Lower lobe of right lung (tissue), 2 donors: Measurements from ENCODE around the gene RRP12. TPM values are rescaled to one million over a fixed set of nuclear protein-coding genes. Genes with fewer than 3 reads are reported as not detected.

ENCODE experiments used
- ATAC-seq, 2 donors: fragments of 200-7000 bp; cut with Tn5 transposase; one replicate each; pipeline ENCODE4 v1.9.1; 2020 to 2022; ENCODE audit warnings: mild to moderate bottlenecking in 2 of 2, moderate library complexity in 2 of 2
- DNase-seq: peaks from one replicate; pipeline ENCODE4 v3.0.0-alpha.2; 2020
- H3K27ac ChIP-seq: fragments of 200-600 bp; one replicate; pipeline ENCODE4 v1.8.0; 2022
- H3K27me3 ChIP-seq: fragments of 200-600 bp; one replicate; pipeline ENCODE4 v1.8.0; 2022; ENCODE audit warnings: low read depth
- H3K36me3 ChIP-seq: fragments of 200-600 bp; one replicate; pipeline ENCODE4 v1.8.0; 2022; ENCODE audit warnings: mild to moderate bottlenecking
- H3K4me1 ChIP-seq: fragments of 200-600 bp; one replicate; pipeline ENCODE4 v1.8.0; 2022
- H3K4me3 ChIP-seq: fragments of 200-600 bp; one replicate; pipeline ENCODE4 v1.8.0; 2022; ENCODE audit warnings: mild to moderate bottlenecking
- H3K9me3 ChIP-seq: fragments of 200-600 bp; one replicate; pipeline ENCODE4 v1.8.0; 2022
- CTCF ChIP-seq: fragments of 200-600 bp; IDR thresholded peaks from one replicate; pipeline ENCODE4 v1.8.0; 2022; ENCODE audit warnings: antibody characterized with exemption, mild to moderate bottlenecking
- intact Hi-C: fragments of 100-400 bp; cut with DNase I; formaldehyde crosslinking; loops from one replicate; pipeline ENCODE4 v1.11.0; 2022
- total RNA-seq: library from RNA; stranded (reverse); fragmentation: NEBNext Ultra II Directional; extraction: Animal tissue kit (Norgen Biotek cat#: 25700); gene quantifications from one replicate; pipeline ENCODE4 v1.2.1, GENCODE V29; 2021
- donor health status: DM: no; HTN: yes; CAD: no; lungs with severe emphysema.

RRP12 gene
- total RNA-seq, 1 donor from 2014 or later = 24.0 TPM

GRCh38 chr10:97329766-97330165 lies 71.4 kb downstream of the RRP12 start:
- peaks cover 47% of the 10 kb centered on the region for H3K4me1 ChIP-seq
- intact Hi-C loops = no loop called here
- no peak for TF ChIP-seq CTCF

GRCh38 chr10:97328646-97329453 lies 72.3 kb downstream of the RRP12 start:
- intact Hi-C loops = no loop called here
- no peaks in the 10 kb centered on the region for H3K9me3 ChIP-seq
- DNase-seq (no peak), ATAC-seq (no peak)
- no peak overlapping the region for H3K4me3 ChIP-seq
- H3K27me3 ChIP-seq = no peaks in the 10 kb centered on the region
- H3K27ac ChIP-seq = peak overlapping the region; percentile 64
- peaks cover 17% of the 10 kb centered on the region for H3K36me3 ChIP-seq
- TF ChIP-seq CTCF = no peak
- H3K4me1 ChIP-seq = peaks cover 47% of the 10 kb centered on the region

More at GRCh38 chr10:97329766-97330165, 71.4 kb downstream of the RRP12 start:
- no peak for ATAC-seq
- Histone ChIP-seq H3K9me3 (no peaks in the 10 kb centered on the region), H3K27ac (no peak overlapping the region), H3K27me3 (no peaks in the 10 kb centered on the region), H3K4me3 (no peak overlapping the region), H3K36me3 (peaks cover 17% of the 10 kb centered on the region)
- no peak for DNase-seq

GRCh38 chr10:97327348-97328294 lies 73.5 kb downstream of the RRP12 start:
- no peak for DNase-seq
- no peak overlapping the region for H3K4me3 ChIP-seq
- peak; percentile 87 to 90 for ATAC-seq
- peaks cover 55% of the 10 kb centered on the region for H3K4me1 ChIP-seq
- H3K36me3 ChIP-seq = peaks cover 17% of the 10 kb centered on the region
- intact Hi-C loops = no loop called here
- no peak for TF ChIP-seq CTCF
- H3K27me3 ChIP-seq = no peaks in the 10 kb centered on the region
- H3K9me3 ChIP-seq = no peaks in the 10 kb centered on the region
- H3K27ac ChIP-seq = peak overlapping the region; percentile 64

GRCh38 chr10:97325754-97326153 lies 75.4 kb downstream of the RRP12 start:
- DNase-seq (no peak), ATAC-seq (no peak)
- Histone ChIP-seq H3K27me3 (no peaks in the 10 kb centered on the region), H3K9me3 (no peaks in the 10 kb centered on the region), H3K27ac (no peak overlapping the region), H3K4me3 (no peak overlapping the region), H3K36me3 (peaks cover 12% of the 10 kb centered on the region), H3K4me1 (peaks cover 58% of the 10 kb centered on the region)
- intact Hi-C loops = no loop called here
- no peak for TF ChIP-seq CTCF

- Histone ChIP-seq H3K4me3 (no peak overlapping the region), H3K27ac (no peak overlapping the region), H3K9me3 (no peaks in the 10 kb centered on the region), H3K36me3 (peaks cover 3% of the 10 kb centered on the region), H3K4me1 (peaks cover 52% of the 10 kb centered on the region), H3K27me3 (no peaks in the 10 kb centered on the region)
- DNase-seq (no peak), ATAC-seq (no peak)
- no peak for TF ChIP-seq CTCF
- intact Hi-C loops = no loop called here
Observed at GRCh38 chr10:97323501-97323900, 77.6 kb downstream of the RRP12 start.
